PC-9 (cell line): ENCODE measurements around the gene CAPN7.

Source experiments
- EZH2 ChIP-seq: fragments of 200-600 bp; sonication (generic); IDR thresholded peaks from 2 replicates; pipeline ENCODE4 v1.8.0; 2017; ENCODE audit warnings: antibody characterized with exemption, low read depth
- TF ChIP-seq, protein P1 (sequence below): fragments of 200-600 bp; sonication (generic); conservative IDR thresholded peaks from 2 replicates; pipeline ENCODE4 v1.6.1; 2017; ENCODE audit warnings: mixed run types, antibody characterized with exemption, mild to moderate bottlenecking, moderate library complexity

DNA sequence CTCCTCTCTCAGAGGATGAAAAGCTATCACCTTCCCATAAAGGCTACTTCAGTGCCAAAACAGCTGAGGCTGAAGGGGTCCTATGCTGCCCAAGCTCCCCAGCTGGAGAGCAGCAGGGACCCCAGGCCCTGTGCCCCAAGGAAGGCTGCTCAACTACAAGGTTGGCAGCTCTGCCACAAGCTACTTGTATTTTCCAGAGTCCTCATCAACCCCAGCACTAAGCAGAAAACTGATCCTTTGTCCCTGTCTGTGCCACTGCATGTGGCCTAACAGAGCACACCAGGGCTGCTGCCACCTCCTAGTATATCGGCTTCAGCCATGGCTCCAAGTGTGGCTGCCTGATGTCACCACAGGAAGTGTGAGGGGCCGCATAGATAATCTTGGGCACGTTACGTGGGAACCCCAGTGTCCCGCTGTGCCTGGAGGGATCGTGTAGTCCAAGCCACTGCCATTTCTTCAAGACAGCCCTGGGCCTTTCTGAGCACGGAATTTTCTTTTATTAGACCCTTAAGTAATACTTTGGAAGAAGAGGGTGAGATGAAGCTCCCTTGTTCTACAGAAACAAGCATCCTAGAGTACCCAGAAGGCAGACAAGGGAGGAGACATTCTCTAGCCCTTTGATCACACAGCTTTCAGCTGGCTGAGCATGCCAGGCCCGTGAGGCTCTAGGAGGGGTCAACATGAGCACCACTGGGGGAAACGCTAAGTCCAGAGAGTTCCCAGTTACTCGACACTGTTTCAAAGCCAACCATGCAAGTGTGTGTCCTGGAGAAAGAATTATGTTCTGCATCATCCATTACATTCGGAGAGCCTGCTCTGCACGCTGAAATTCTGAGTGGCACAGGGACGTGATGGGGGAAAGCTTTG lies 60.7 kb downstream of the CAPN7 start:
- TF ChIP-seq, protein P1, sequence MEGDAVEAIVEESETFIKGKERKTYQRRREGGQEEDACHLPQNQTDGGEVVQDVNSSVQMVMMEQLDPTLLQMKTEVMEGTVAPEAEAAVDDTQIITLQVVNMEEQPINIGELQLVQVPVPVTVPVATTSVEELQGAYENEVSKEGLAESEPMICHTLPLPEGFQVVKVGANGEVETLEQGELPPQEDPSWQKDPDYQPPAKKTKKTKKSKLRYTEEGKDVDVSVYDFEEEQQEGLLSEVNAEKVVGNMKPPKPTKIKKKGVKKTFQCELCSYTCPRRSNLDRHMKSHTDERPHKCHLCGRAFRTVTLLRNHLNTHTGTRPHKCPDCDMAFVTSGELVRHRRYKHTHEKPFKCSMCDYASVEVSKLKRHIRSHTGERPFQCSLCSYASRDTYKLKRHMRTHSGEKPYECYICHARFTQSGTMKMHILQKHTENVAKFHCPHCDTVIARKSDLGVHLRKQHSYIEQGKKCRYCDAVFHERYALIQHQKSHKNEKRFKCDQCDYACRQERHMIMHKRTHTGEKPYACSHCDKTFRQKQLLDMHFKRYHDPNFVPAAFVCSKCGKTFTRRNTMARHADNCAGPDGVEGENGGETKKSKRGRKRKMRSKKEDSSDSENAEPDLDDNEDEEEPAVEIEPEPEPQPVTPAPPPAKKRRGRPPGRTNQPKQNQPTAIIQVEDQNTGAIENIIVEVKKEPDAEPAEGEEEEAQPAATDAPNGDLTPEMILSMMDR = no peak
- TF ChIP-seq EZH2 = no peak
